ENCODE results near the gene SSC5D.
"Not testable (repeated sequence)": the region's sequence is repeated elsewhere in the genome, so short reads cannot be mapped to it uniquely, and the experiment has no call there.

The SSC5D gene

GRCh38 chr19:55486971-55487923 is 989 bp upstream of the SSC5D start:
- peak; percentile 17 for DNase-seq (ENCODE audit: low spot score)

- no peak for DNase-seq (ENCODE audit: low spot score)
These were observed 912 bp downstream of the SSC5D start for GRCh38 chr19:55488986-55489710.

- no peak for DNase-seq (ENCODE audit: low spot score)
These were observed 1.7 kb downstream of the SSC5D start for GRCh38 chr19:55489711-55490477.

- no peak for DNase-seq (ENCODE audit: low spot score)
These were observed 2.5 kb downstream of the SSC5D start for GRCh38 chr19:55490478-55491432.

GRCh38 chr19:55491546-55492360 is 3.5 kb downstream of the SSC5D start:
- DNase-seq (ENCODE audit: low spot score): no peak

GRCh38 chr19:55492362-55492944 is 4.2 kb downstream of the SSC5D start:
- DNase-seq (ENCODE audit: low spot score): no peak

- DNase-seq (ENCODE audit: low spot score): no peak
These were observed 4.9 kb downstream of the SSC5D start for GRCh38 chr19:55493052-55493644.

GRCh38 chr19:55493645-55494171 is 5.5 kb downstream of the SSC5D start:
- DNase-seq (ENCODE audit: low spot score): no peak

GRCh38 chr19:55494172-55494761 is 6.0 kb downstream of the SSC5D start:
- no peak for DNase-seq (ENCODE audit: low spot score)

GRCh38 chr19:55495646-55496349 is 7.6 kb downstream of the SSC5D start:
- no peak for DNase-seq (ENCODE audit: low spot score)

- not testable (repeated sequence) for DNase-seq (ENCODE audit: low spot score)
These were observed 8.6 kb downstream of the SSC5D start for GRCh38 chr19:55496820-55497219.

- no peak for DNase-seq (ENCODE audit: low spot score)
These were observed 9.5 kb downstream of the SSC5D start for GRCh38 chr19:55497763-55498162.

GRCh38 chr19:55498246-55498840 is 10.1 kb downstream of the SSC5D start:
- no peak for DNase-seq (ENCODE audit: low spot score)

- no peak for DNase-seq (ENCODE audit: low spot score)
These were observed 12.2 kb downstream of the SSC5D start for GRCh38 chr19:55500368-55500952.

GRCh38 chr19:55502197-55502952 is 14.1 kb downstream of the SSC5D start:
- DNase-seq (ENCODE audit: low spot score): no peak

- DNase-seq (ENCODE audit: low spot score): no peak
These were observed 14.9 kb downstream of the SSC5D start for GRCh38 chr19:55503157-55503501.

Data from activated CD4-positive, alpha-beta T cell treated with anti-CD3 and anti-CD28 coated beads, Interleukin-2, Interleukin-4, amounts not matched to agents 100 ng/mL and 50 ng/mL, durations not matched to agents 16 hours and 8 hours (primary cell).